ENCODE measurements around the gene C16orf78.

C16orf78 gene

DNA sequence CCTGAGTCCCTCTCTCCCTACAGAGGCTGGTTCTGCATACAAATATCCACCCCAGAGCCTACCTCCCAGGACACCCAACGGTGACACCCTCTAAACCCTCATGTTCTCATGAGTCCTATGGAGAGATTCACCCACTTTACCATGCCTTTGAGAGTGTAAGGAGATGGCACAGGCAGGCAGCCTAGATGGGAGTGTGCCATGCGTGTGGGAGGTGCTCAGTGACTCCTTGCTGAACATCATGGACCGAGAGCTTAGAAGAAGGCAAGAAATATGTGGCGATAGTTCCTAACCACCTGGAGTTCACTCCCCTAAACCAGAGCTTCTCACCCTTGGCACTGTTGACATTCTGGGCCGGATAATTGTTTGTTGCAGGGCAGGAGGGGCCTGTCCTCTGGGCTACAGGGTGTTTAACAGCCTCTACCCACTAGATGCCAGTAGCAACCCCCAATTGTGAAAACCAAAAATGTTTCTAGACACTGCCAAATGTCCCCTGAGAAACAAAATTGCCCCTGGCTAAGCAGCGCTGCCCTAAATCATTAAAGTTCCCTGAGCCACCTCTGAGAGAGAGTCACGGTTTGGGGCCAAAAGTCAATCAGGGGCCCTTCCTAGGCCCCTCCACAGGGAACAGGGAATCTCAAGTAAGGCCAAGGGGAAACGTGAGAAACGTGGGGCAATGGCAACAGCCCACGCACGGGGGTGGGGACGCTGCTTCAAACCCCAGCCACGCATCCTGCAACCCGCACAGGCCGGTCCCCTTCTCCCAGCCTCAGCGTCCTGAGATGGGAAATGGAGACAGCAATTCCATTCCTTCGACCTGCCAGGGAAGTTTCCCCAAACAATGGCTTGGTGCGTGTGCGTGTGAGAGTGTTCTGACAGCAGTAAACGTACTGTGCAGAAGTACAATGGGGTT is 66.8 kb downstream of the C16orf78 start:
- Mint-ChIP-seq H3K36me3 (no peaks in the 10 kb centered on the region), H3K4me3 (no peak overlapping the region), H3K4me1 (peaks cover 8% of the 10 kb centered on the region), H3K9me3 (no peaks in the 10 kb centered on the region), H3K27ac (peak overlapping the region; percentile 60), H3K27me3 (peaks cover 2% of the 10 kb centered on the region)
- ATAC-seq (ENCODE audit: low read depth): no peak
- DNase-seq (ENCODE audit: low spot score in 2 of 2): no peak

GRCh38 chr16:49441366-49441780 is 67.8 kb downstream of the C16orf78 start:
- H3K27ac Mint-ChIP-seq: peak overlapping the region; percentile 60
- peak overlapping the region; percentile 66 for H3K4me3 Mint-ChIP-seq

GRCh38 chr16:49442805-49443204 is 69.2 kb downstream of the C16orf78 start:
- Mint-ChIP-seq H3K27ac (no peak overlapping the region), H3K4me3 (no peak overlapping the region), H3K9me3 (no peaks in the 10 kb centered on the region), H3K4me1 (peaks cover 8% of the 10 kb centered on the region), H3K36me3 (no peaks in the 10 kb centered on the region), H3K27me3 (no peaks in the 10 kb centered on the region)
- no peak for ATAC-seq (ENCODE audit: low read depth)
- no peak for DNase-seq (ENCODE audit: low spot score in 2 of 2)

More at GRCh38 chr16:49441366-49441780, 67.8 kb downstream of the C16orf78 start:
- Mint-ChIP-seq H3K27me3 (peaks cover 2% of the 10 kb centered on the region), H3K36me3 (no peaks in the 10 kb centered on the region), H3K9me3 (no peaks in the 10 kb centered on the region), H3K4me1 (peaks cover 8% of the 10 kb centered on the region)
- DNase-seq (ENCODE audit: low spot score in 2 of 2) (peak in 1 of 2 donors; percentile 2), ATAC-seq (ENCODE audit: low read depth) (peak; percentile 78)

GRCh38 chr16:49443576-49443975 is 70.0 kb downstream of the C16orf78 start:
- DNase-seq (ENCODE audit: low spot score in 2 of 2) (no peak), ATAC-seq (ENCODE audit: low read depth) (no peak)
- H3K27ac Mint-ChIP-seq: no peak overlapping the region
- H3K36me3 Mint-ChIP-seq: no peaks in the 10 kb centered on the region
- no peaks in the 10 kb centered on the region for H3K9me3 Mint-ChIP-seq
- H3K27me3 Mint-ChIP-seq: no peaks in the 10 kb centered on the region
- H3K4me3 Mint-ChIP-seq: no peak overlapping the region
- peaks cover 8% of the 10 kb centered on the region for H3K4me1 Mint-ChIP-seq

- DNase-seq (ENCODE audit: low spot score in 2 of 2) (no peak), ATAC-seq (ENCODE audit: low read depth) (no peak)
- Mint-ChIP-seq H3K4me1 (peaks cover 5% of the 10 kb centered on the region), H3K9me3 (no peaks in the 10 kb centered on the region), H3K27me3 (peaks cover 5% of the 10 kb centered on the region), H3K27ac (no peak overlapping the region), H3K36me3 (no peaks in the 10 kb centered on the region), H3K4me3 (no peak overlapping the region)
Measured at GRCh38 chr16:49446805-49447204, 73.2 kb downstream of the C16orf78 start.
